ENCODE results near the gene MAGEL2.

MAGEL2 gene

DNA sequence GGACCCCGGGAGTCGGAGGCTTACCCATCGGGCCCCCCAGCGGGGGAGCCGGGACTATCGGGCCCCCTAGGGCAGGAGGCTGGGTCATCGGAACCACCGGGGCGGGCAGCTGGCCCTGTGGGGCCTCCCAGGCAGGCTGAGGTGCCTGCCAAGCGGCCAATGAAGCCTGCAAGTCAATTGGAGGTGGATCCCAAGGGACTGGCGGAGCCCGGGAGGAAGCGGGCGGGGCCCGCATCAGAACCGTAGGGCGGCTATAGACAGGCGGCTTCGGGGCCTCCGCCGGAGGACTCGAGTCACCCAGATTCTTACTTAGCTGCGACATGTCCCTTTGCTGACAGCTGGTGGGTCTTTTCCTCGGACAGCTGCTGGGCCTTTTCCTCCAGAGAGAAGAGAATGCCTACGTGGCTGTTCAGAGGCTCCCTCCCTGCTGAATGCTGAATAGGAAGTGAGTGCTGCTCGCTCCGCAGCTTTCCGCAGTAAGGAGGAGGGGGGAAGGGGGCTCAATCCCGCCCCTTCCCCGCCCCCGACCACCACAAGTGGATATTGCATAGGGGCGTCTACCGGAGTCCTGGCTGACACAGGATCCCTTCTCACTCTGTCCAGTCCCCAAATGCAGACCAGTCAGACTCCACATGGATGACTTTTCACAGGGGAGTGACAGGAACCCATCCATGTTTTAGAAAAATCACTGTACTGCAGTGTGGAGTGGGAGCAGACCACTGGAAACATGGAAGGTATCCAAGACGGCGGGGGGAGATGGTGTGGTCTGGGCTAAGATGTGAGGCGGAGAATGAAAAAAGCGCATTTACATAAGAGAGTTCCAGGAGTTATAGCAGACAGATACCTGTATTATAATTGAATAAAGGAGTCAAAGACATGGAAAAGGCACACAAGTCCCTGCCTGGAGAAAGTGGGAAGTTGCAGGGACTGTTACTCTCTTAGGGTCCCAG lies at the start of gene MAGEL2:
Gene MAGEL2, minus strand, starts transcription at position 447 of the 950 bp plus-strand sequence. Its CDS starts 125 bp downstream, at position 322.
- H3K36me3 ChIP-seq (ENCODE audit: control insufficient read depth, insufficient read depth, low read length) = no peaks in the 10 kb centered on the region
- no peak within 1 kb of the TSS for H3K27ac ChIP-seq (ENCODE audit: low read depth, low read length)
- H3K9me3 ChIP-seq (ENCODE audit: control insufficient read depth, insufficient read depth, low read depth, low read length) = peaks cover 3% of the 10 kb centered on the region; the same call in 1 of the 2 replicates
- peak within 1 kb of the TSS; percentile 84 for H3K9ac ChIP-seq (ENCODE audit: low read length)
- peaks cover 49% of the 10 kb centered on the region for H3K27me3 ChIP-seq (ENCODE audit: control insufficient read depth, insufficient read depth, low read length)
- H3K4me1 ChIP-seq (ENCODE audit: control insufficient read depth, insufficient read depth, low read length) = no peaks in the 10 kb centered on the region
- peak within 1 kb of the TSS; percentile 82 for H3K4me3 ChIP-seq (ENCODE audit: low read depth, low read length)

DNA sequence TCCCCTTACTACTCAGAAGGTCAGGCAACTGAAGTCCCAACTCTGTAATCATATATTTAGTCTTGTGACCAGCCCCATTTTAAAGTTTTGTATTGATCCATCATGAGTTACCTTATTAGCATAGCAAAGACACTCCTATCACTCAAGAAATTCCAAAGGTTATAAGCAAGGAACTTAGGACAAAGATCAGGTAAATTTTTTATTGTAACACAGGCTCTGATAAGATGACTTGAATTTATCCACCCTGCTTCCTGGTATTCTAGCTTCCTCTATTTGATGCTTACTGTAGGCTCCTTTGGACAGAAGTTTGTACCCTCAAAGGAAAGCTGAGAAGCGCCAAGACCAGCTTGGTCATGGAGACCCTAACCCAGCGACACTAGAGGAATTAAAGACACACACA lies 47.6 kb upstream of the MAGEL2 start:
- Histone ChIP-seq H3K9me3 (ENCODE audit: control insufficient read depth, insufficient read depth, low read depth, low read length) (peaks cover 20% of the 10 kb centered on the region; the same call in 1 of the 2 replicates), H3K4me1 (ENCODE audit: control insufficient read depth, insufficient read depth, low read length) (no peaks in the 10 kb centered on the region), H3K36me3 (ENCODE audit: control insufficient read depth, insufficient read depth, low read length) (no peaks in the 10 kb centered on the region), H3K27me3 (ENCODE audit: control insufficient read depth, insufficient read depth, low read length) (no peaks in the 10 kb centered on the region), H3K27ac (ENCODE audit: low read depth, low read length) (no peak overlapping the region), H3K4me3 (ENCODE audit: low read depth, low read length) (no peak overlapping the region), H3K9ac (ENCODE audit: low read length) (no peak overlapping the region)

DNA sequence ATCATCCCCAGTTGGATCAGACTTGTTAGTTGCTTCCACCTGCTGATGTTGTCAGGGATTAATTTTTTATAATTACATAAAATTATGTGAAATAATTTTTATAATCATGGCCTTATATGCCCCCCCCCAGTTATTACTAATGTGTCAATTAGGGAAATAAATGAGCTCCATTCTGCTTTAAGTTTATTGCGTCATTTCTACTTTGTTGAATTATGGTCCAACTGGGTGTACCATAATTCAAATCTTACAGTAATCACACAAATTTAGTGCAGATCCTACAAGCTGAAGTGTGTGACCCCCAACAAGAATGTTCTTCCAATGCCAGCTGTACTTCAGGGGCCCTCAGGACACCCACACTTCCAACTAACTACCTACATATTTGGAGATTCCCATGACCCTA lies 46.9 kb upstream of the MAGEL2 start:
- Histone ChIP-seq H3K9ac (ENCODE audit: low read length) (no peak overlapping the region), H3K27me3 (ENCODE audit: control insufficient read depth, insufficient read depth, low read length) (no peaks in the 10 kb centered on the region), H3K4me1 (ENCODE audit: control insufficient read depth, insufficient read depth, low read length) (no peaks in the 10 kb centered on the region), H3K4me3 (ENCODE audit: low read depth, low read length) (no peak overlapping the region), H3K9me3 (ENCODE audit: control insufficient read depth, insufficient read depth, low read depth, low read length) (peaks cover 21% of the 10 kb centered on the region; the same call in 1 of the 2 replicates), H3K27ac (ENCODE audit: low read depth, low read length) (no peak overlapping the region), H3K36me3 (ENCODE audit: control insufficient read depth, insufficient read depth, low read length) (no peaks in the 10 kb centered on the region)

DNA sequence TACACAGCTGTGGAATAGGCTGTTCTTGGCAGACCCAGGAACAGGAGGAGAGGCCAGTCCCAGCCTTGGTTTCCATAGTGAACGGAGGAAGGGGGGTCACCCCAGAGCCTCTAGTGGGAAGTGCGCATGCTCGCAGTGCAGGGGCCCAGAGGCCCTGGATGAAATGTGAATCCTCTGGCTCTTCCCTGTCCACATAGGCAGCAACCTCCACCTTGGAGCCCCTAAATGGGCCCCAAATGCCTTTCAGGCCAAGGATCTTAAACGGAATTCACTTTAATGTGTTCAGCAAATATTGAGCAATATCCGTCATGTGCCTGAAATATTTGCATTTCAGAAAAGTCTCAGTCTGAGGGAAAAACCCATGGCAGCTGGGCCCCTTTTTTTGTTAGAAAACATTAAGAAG lies 42.8 kb upstream of the MAGEL2 start:
- Histone ChIP-seq H3K36me3 (ENCODE audit: control insufficient read depth, insufficient read depth, low read length) (no peaks in the 10 kb centered on the region), H3K9me3 (ENCODE audit: control insufficient read depth, insufficient read depth, low read depth, low read length) (peaks cover 28% of the 10 kb centered on the region; the same call in 1 of the 2 replicates), H3K27me3 (ENCODE audit: control insufficient read depth, insufficient read depth, low read length) (no peaks in the 10 kb centered on the region), H3K4me1 (ENCODE audit: control insufficient read depth, insufficient read depth, low read length) (no peaks in the 10 kb centered on the region), H3K4me3 (ENCODE audit: low read depth, low read length) (no peak overlapping the region), H3K9ac (ENCODE audit: low read length) (no peak overlapping the region), H3K27ac (ENCODE audit: low read depth, low read length) (no peak overlapping the region)

DNA sequence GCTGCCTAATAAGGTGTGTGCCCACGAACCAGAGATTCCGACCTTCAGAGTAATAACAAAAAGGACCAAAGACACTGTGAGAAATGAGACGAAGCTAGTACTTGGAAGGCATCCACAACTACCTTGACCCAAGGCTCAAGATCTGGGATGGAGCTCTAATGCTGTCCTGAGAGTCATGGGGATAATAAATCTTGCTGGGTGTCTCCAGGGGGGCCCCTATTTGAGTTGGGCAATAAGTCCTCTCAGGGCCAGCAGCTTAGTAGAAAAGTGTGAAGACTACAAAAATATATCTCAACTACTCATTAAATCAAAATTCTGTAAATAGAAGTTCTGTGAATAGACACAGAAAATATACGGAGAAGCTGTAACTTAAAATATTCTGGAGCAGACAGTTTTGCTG lies 42.3 kb upstream of the MAGEL2 start:
- Histone ChIP-seq H3K4me1 (ENCODE audit: control insufficient read depth, insufficient read depth, low read length) (no peaks in the 10 kb centered on the region), H3K27ac (ENCODE audit: low read depth, low read length) (no peak overlapping the region), H3K9me3 (ENCODE audit: control insufficient read depth, insufficient read depth, low read depth, low read length) (peaks cover 27% of the 10 kb centered on the region; the same call in 1 of the 2 replicates), H3K27me3 (ENCODE audit: control insufficient read depth, insufficient read depth, low read length) (no peaks in the 10 kb centered on the region), H3K4me3 (ENCODE audit: low read depth, low read length) (no peak overlapping the region), H3K36me3 (ENCODE audit: control insufficient read depth, insufficient read depth, low read length) (no peaks in the 10 kb centered on the region), H3K9ac (ENCODE audit: low read length) (no peak overlapping the region)

- H3K4me3 ChIP-seq (ENCODE audit: low read depth, low read length) = peak within 1 kb of the TSS; percentile 78
- H3K9me3 ChIP-seq (ENCODE audit: control insufficient read depth, insufficient read depth, low read depth, low read length) = peaks cover 11% of the 10 kb centered on the region; the same call in 1 of the 2 replicates
- no peak within 1 kb of the TSS for H3K27ac ChIP-seq (ENCODE audit: low read depth, low read length)
- H3K27me3 ChIP-seq (ENCODE audit: control insufficient read depth, insufficient read depth, low read length) = no peaks in the 10 kb centered on the region; the same call in 1 of the 2 replicates
- H3K4me1 ChIP-seq (ENCODE audit: control insufficient read depth, insufficient read depth, low read length) = no peaks in the 10 kb centered on the region
- no peaks in the 10 kb centered on the region for H3K36me3 ChIP-seq (ENCODE audit: control insufficient read depth, insufficient read depth, low read length)
- H3K9ac ChIP-seq (ENCODE audit: low read length) = peak within 1 kb of the TSS; percentile 46
Measured at GRCh38 chr15:23687143-23687470, 39.4 kb upstream of the MAGEL2 start, which contains the start of gene NDN. NDN (minus strand) TSS chr15:23687305; CDS start chr15:23687217, 88 bp downstream.

DNA sequence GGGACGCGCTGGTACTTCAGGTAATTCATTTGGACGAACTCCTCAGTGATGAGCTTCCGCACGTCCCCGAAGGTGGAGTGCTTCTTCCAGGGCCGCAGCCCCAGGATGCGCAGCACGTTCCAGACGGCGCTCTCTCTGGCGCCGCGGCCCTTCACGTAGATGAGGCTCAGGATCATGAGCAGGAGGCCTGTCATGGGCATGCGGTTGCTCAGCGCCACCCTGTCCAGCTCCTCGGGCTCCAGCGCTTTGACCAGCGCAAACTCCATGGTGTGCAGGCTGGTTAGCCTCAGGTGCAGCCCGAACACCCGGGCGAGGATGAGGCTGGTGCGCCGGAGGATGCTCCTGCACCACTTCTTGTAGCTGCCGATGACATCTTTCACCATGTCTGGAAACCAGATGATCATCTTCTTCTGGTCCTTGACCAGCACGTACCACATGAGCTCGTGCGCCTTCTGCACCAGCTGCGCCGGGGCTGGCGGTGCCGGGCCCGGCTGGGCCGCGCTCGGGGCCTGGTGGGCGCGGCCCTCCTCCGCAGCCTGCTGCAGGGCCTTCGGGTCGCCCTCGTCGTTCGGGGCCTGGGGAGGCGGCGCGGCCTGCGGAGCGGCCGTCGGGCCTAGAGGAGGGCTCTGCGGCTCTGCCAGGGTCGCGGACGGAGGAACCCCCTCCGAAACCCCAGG lies 38.9 kb upstream of the MAGEL2 start:
- peak overlapping the region; percentile 78 for H3K4me3 ChIP-seq (ENCODE audit: low read depth, low read length)

DNA sequence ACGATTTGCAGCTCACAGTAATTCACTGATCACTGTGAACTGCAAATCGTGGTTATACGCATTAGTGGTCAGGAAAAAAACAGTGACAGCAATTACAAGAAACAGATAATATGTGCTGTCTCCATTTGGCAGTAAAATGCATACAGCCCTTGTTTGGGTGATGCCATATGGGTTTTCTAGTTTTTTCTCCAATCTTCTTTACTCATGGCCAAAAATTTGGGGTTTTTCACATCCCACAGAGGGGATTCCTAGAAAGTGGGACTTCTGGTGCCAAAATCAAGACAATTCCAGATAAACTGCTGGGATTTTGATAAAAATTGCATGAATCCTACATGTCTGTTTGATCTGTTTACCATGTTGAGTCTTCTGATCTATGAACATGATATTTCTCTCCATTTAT lies 23.8 kb upstream of the MAGEL2 start:
- Histone ChIP-seq H3K36me3 (ENCODE audit: control insufficient read depth, insufficient read depth, low read length) (no peaks in the 10 kb centered on the region), H3K27ac (ENCODE audit: low read depth, low read length) (no peak overlapping the region), H3K9me3 (ENCODE audit: control insufficient read depth, insufficient read depth, low read depth, low read length) (peaks cover 4% of the 10 kb centered on the region; the same call in 1 of the 2 replicates), H3K4me1 (ENCODE audit: control insufficient read depth, insufficient read depth, low read length) (no peaks in the 10 kb centered on the region), H3K4me3 (ENCODE audit: low read depth, low read length) (no peak overlapping the region), H3K9ac (ENCODE audit: low read length) (no peak overlapping the region), H3K27me3 (ENCODE audit: control insufficient read depth, insufficient read depth, low read length) (peaks cover 15% of the 10 kb centered on the region; the same call in 1 of the 2 replicates)

More for the DNA sequence above, 38.9 kb upstream of the MAGEL2 start:
- H3K27me3 ChIP-seq (ENCODE audit: control insufficient read depth, insufficient read depth, low read length) = no peaks in the 10 kb centered on the region; the same call in 1 of the 2 replicates
- H3K4me1 ChIP-seq (ENCODE audit: control insufficient read depth, insufficient read depth, low read length) = no peaks in the 10 kb centered on the region
- H3K9me3 ChIP-seq (ENCODE audit: control insufficient read depth, insufficient read depth, low read depth, low read length) = peaks cover 11% of the 10 kb centered on the region; the same call in 1 of the 2 replicates
- peak overlapping the region; percentile 46 for H3K9ac ChIP-seq (ENCODE audit: low read length)
- H3K27ac ChIP-seq (ENCODE audit: low read depth, low read length) = no peak overlapping the region
- no peaks in the 10 kb centered on the region for H3K36me3 ChIP-seq (ENCODE audit: control insufficient read depth, insufficient read depth, low read length)

GRCh38 chr15:23670970-23671369 lies 23.3 kb upstream of the MAGEL2 start:
- Histone ChIP-seq H3K27me3 (ENCODE audit: control insufficient read depth, insufficient read depth, low read length) (peaks cover 15% of the 10 kb centered on the region; the same call in 1 of the 2 replicates), H3K9me3 (ENCODE audit: control insufficient read depth, insufficient read depth, low read depth, low read length) (peaks cover 4% of the 10 kb centered on the region; the same call in 1 of the 2 replicates), H3K4me1 (ENCODE audit: control insufficient read depth, insufficient read depth, low read length) (no peaks in the 10 kb centered on the region), H3K36me3 (ENCODE audit: control insufficient read depth, insufficient read depth, low read length) (no peaks in the 10 kb centered on the region), H3K27ac (ENCODE audit: low read depth, low read length) (no peak overlapping the region), H3K4me3 (ENCODE audit: low read depth, low read length) (no peak overlapping the region), H3K9ac (ENCODE audit: low read length) (no peak overlapping the region)

GRCh38 chr15:23663232-23663631 lies 15.6 kb upstream of the MAGEL2 start:
- Histone ChIP-seq H3K27ac (ENCODE audit: low read depth, low read length) (no peak overlapping the region), H3K4me1 (ENCODE audit: control insufficient read depth, insufficient read depth, low read length) (no peaks in the 10 kb centered on the region), H3K4me3 (ENCODE audit: low read depth, low read length) (no peak overlapping the region), H3K27me3 (ENCODE audit: control insufficient read depth, insufficient read depth, low read length) (peaks cover 35% of the 10 kb centered on the region; the same call in 1 of the 2 replicates), H3K9me3 (ENCODE audit: control insufficient read depth, insufficient read depth, low read depth, low read length) (peaks cover 10% of the 10 kb centered on the region; the same call in 1 of the 2 replicates), H3K36me3 (ENCODE audit: control insufficient read depth, insufficient read depth, low read length) (no peaks in the 10 kb centered on the region), H3K9ac (ENCODE audit: low read length) (no peak overlapping the region)

All from HUES6 (cell line).